A549 (cell line): ENCODE data around the gene PRICKLE4. TPM values are rescaled to one million over a fixed set of nuclear protein-coding genes. Genes with fewer than 3 reads are reported as not detected.

Experiments
- ATAC-seq, 2 experiments: fragments of 200-7000 bp in 1 of 2; fragments of >200 bp in 1 of 2; cut with Nextera tagmentation in 1 of 2; cut with Tn5 transposase in 1 of 2; 3 replicates each; pipeline versions ENCODE4 v1.8.0 to v1.9.1; 2018 to 2020; ENCODE audit warnings: mild to moderate bottlenecking in 1 of 2, moderate library complexity in 1 of 2
- CTCF ChIA-PET: fragments of 300-600 bp; sonication (Branson Sonifier 250); formaldehyde crosslinking; extraction: SDS; loops from one replicate; lab custom pipeline; 2021; ENCODE audit warnings: antibody characterized with exemption, inconsistent platforms; lab: Yijun Ruan, JAX
- POLR2A ChIA-PET: fragments of 350-600 bp; formaldehyde crosslinking; extraction: SDS; loops from one replicate; lab custom pipeline; 2021; ENCODE audit warnings: antibody characterized with exemption, inconsistent platforms; lab: Yijun Ruan, JAX
- DNase-seq, 2 experiments: peaks; one replicate each; pipeline versions ENCODE4 v3.0.0 to v3.0.0-alpha.2; 2011 to 2016; ENCODE audit warnings: low read depth in 1 of 2, low spot score in 1 of 2
- FAIRE-seq: peaks from 2 replicates; lab custom pipeline; 2011; peaks lifted over from hg19 to GRCh38; lab: Jason Lieb, UNC
- H3K27ac ChIP-seq, 2 experiments: fragments of >200 bp; sonication (Bioruptor Twin); formaldehyde crosslinking; 3 replicates each; pipeline ENCODE4 v1.5.1; 2016 to 2017
- H3K4me1 ChIP-seq: fragments of >200 bp; sonication (Bioruptor Twin); formaldehyde crosslinking; 3 replicates; pipeline ENCODE4 v1.6.1; 2016
- H3K4me2 ChIP-seq: fragments of >200 bp; sonication (Bioruptor Twin); formaldehyde crosslinking; 3 replicates; pipeline ENCODE4 v1.6.1; 2016
- H3K4me3 ChIP-seq: fragments of >200 bp; sonication (Bioruptor Twin); formaldehyde crosslinking; 3 replicates; pipeline ENCODE4 v1.5.1; 2016
- H3K9me3 ChIP-seq: fragments of >200 bp; sonication (Bioruptor Twin); formaldehyde crosslinking; 3 replicates; pipeline ENCODE4 v1.6.1; 2016
- BHLHE40 ChIP-seq: IDR thresholded peaks from 2 replicates; pipeline ENCODE4 v1.6.1; 2012; ENCODE audit warnings: low read depth, low read length, inconsistent platforms
- EHF ChIP-seq: fragments of 250-450 bp; sonication (Bioruptor Pico); IDR thresholded peaks from 2 replicates; pipeline ENCODE4 v1.5.0; 2020; ENCODE audit warnings: mild to moderate bottlenecking
- EHMT2 ChIP-seq: fragments of 200-600 bp; sonication (generic); IDR thresholded peaks from 2 replicates; pipeline ENCODE4 v1.6.1; 2016; ENCODE audit warnings: antibody characterized with exemption, low read depth, mild to moderate bottlenecking, moderate library complexity
- EP300 ChIP-seq, 2 experiments: fragments of >200 bp; sonication (Bioruptor Twin); formaldehyde crosslinking; IDR thresholded peaks; 2 replicates in 1 of 2; 3 replicates in 1 of 2; pipeline ENCODE4 v1.6.1; 2016 to 2017
- ESRRA ChIP-seq: fragments of 150-350 bp; IDR thresholded peaks from 2 replicates; pipeline ENCODE4 v1.6.1; 2014; ENCODE audit warnings: mild to moderate bottlenecking, low read length, borderline replicate concordance
- FOSB ChIP-seq: fragments of 250-450 bp; sonication (Bioruptor Pico); IDR thresholded peaks from 2 replicates; pipeline ENCODE4 v1.5.0; 2020; ENCODE audit warnings: mild to moderate bottlenecking, moderate library complexity
- FOXS1 ChIP-seq: fragments of 250-450 bp; sonication (Bioruptor Pico); IDR thresholded peaks from 2 replicates; pipeline ENCODE4 v1.5.0; 2020; ENCODE audit warnings: mild to moderate bottlenecking, moderate library complexity
- GATA3 ChIP-seq: IDR thresholded peaks from 2 replicates; pipeline ENCODE4 v1.6.1; 2012; ENCODE audit warnings: borderline replicate concordance
- HDAC2 ChIP-seq: fragments of 200-600 bp; sonication (generic); IDR thresholded peaks from 2 replicates; pipeline ENCODE4 v1.6.1; 2016
- HEYL ChIP-seq: fragments of 250-450 bp; sonication (Bioruptor Pico); IDR thresholded peaks from 2 replicates; pipeline ENCODE4 v1.8.0; 2021; ENCODE audit warnings: mild to moderate bottlenecking, moderate library complexity
- HOXB13 ChIP-seq: fragments of 250-450 bp; sonication (Bioruptor Pico); IDR thresholded peaks from 2 replicates; pipeline ENCODE4 v1.5.0; 2020; ENCODE audit warnings: low read depth, mild to moderate bottlenecking, moderate library complexity
- KDM1A ChIP-seq: fragments of 200-600 bp; sonication (generic); IDR thresholded peaks from 2 replicates; pipeline ENCODE4 v1.6.1; 2016; ENCODE audit warnings: low read depth, mild to moderate bottlenecking
- KDM5A ChIP-seq: fragments of 200-600 bp; sonication (generic); IDR thresholded peaks from 2 replicates; pipeline ENCODE4 v1.6.1; 2016; ENCODE audit warnings: antibody characterized with exemption, mild to moderate bottlenecking
- MAZ ChIP-seq: fragments of 150-350 bp; IDR thresholded peaks from 2 replicates; pipeline ENCODE4 v1.6.1; 2014; ENCODE audit warnings: antibody characterized with exemption, low read depth, low read length, borderline replicate concordance
- NPAS2 ChIP-seq: fragments of 250-450 bp; sonication (Bioruptor Pico); IDR thresholded peaks from 2 replicates; pipeline ENCODE4 v1.8.0; 2022; ENCODE audit warnings: mild to moderate bottlenecking, moderate library complexity, borderline replicate concordance
- NR3C1 ChIP-seq: fragments of >200 bp; sonication (Bioruptor Twin); formaldehyde crosslinking; IDR thresholded peaks from 3 replicates; pipeline ENCODE4 v1.6.1; 2017
- SMC3 ChIP-seq: fragments of >200 bp; sonication (Bioruptor Twin); formaldehyde crosslinking; IDR thresholded peaks from 3 replicates; pipeline ENCODE4 v1.6.1; 2018; ENCODE audit warnings: inconsistent platforms
- ZSCAN20 ChIP-seq: fragments of 250-450 bp; sonication (Bioruptor Pico); IDR thresholded peaks from 2 replicates; pipeline ENCODE4 v1.8.0; 2022; ENCODE audit warnings: mild to moderate bottlenecking, moderate library complexity
- WGBS: methylation state at CpG from one replicate; pipeline ENCODE4 v1.1.6; 2017; ENCODE audit errors: missing lambda C conversion rate; 5-methylcytosine and 5-hydroxymethylcytosine counted together
- polyA plus RNA-seq, 4 experiments: library from polyadenylated mRNA; depleted of rRNA in 3 of 4; stranded (reverse); fragments of >200 nt; fragmentation: RNase III in 1 of 4; extraction: RNeasy Plus Mini Kit Qiagen cat#74134 plus additional on column Dnase treatment in 1 of 4; gene quantifications; 2 replicates in 3 of 4; 3 replicates in 1 of 4; pipeline ENCODE4 v1.2.3, GENCODE V29; 2011 to 2017
- TF ChIP-seq, protein P1 (sequence below): fragments of 250-450 bp; sonication (Bioruptor Pico); IDR thresholded peaks from 2 replicates; pipeline ENCODE4 v1.5.0; 2021; ENCODE audit warnings: mild to moderate bottlenecking, moderate library complexity, borderline replicate concordance
- TF ChIP-seq, protein P2 (sequence below): fragments of >200 bp; sonication (Bioruptor Twin); formaldehyde crosslinking; IDR thresholded peaks from 3 replicates; pipeline ENCODE4 v1.6.1; 2016
- TF ChIP-seq, protein P3 (sequence below): IDR thresholded peaks from 2 replicates; pipeline ENCODE4 v1.6.1; 2012

The PRICKLE4 gene
- polyA plus RNA-seq, 2 of the 4 experiments (the other 2 are of a cell fraction) = 0.34 to 1.5 TPM

DNA sequence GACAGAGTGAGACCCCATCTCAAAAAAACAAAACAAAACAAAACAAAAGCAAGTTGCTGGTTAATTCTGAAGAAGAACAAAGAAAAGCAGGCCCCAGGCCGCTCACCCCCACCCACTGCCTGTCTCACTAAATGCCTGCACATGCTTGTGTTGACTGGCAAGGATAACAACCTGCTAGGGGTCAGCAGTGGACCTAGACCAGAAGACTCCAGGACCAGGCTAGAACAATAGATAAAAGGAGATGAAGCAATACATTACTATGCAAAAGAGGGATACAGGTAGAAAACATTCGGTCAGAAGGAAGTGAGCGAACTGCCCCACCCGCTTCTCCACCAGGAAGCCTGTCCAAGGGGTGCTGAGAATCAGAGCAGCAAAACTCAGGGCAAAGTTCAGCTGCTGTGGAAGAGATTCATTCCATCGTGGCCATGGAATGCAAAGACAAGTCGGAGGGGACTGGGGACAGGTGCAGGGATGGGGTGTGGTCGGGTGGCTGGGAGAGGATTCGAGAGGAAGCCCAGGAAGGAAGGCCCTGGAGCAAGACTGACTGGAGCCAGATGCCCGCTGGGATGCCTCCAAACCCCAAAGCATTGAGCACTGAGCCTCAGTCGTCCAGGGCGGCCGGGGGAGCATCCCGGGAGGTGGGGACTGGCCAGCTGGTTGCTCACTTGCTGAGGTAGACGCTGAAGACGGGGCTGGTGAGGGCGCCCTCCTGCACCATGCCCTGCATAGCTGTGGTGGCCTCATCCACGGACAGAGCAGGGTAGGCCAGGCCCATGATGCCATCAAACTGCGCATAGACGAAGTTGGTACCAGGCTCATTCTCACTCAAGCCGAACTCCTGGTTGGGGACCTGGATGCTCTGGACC is 38.7 kb upstream of the PRICKLE4 start:
- H3K4me2 ChIP-seq = peak overlapping the region; percentile 42
- POLR2A ChIA-PET = no interaction called here
- ATAC-seq (peak in 1 of 2 experiments; percentile 42; a peak in 3 of 6 replicates), FAIRE-seq (no peak), DNase-seq (peak in 1 of 2 experiments; percentile 35)
- 0 out of 6 replicates have a peak overlapping the region, but pooled peaks of 1 of the 2 experiments have one; percentile 30 for H3K27ac ChIP-seq
- CTCF ChIA-PET = interaction anchor here (1.3 to 1.6 kb wide), 4 partner anchors 36 to 58 kb away, joined by 3 to 11 read pairs (median 4); partner anchors contain the start of gene TOMM6
- H3K9me3 ChIP-seq = no peaks in the 10 kb centered on the region
- 74% methylated on average over 20 of the region's 20 CpGs for WGBS
- TF ChIP-seq HEYL (CRISPR knock-in tag) = no peak
- H3K4me3 ChIP-seq = no peak overlapping the region
- peaks cover 19% of the 10 kb centered on the region for H3K4me1 ChIP-seq

DNA sequence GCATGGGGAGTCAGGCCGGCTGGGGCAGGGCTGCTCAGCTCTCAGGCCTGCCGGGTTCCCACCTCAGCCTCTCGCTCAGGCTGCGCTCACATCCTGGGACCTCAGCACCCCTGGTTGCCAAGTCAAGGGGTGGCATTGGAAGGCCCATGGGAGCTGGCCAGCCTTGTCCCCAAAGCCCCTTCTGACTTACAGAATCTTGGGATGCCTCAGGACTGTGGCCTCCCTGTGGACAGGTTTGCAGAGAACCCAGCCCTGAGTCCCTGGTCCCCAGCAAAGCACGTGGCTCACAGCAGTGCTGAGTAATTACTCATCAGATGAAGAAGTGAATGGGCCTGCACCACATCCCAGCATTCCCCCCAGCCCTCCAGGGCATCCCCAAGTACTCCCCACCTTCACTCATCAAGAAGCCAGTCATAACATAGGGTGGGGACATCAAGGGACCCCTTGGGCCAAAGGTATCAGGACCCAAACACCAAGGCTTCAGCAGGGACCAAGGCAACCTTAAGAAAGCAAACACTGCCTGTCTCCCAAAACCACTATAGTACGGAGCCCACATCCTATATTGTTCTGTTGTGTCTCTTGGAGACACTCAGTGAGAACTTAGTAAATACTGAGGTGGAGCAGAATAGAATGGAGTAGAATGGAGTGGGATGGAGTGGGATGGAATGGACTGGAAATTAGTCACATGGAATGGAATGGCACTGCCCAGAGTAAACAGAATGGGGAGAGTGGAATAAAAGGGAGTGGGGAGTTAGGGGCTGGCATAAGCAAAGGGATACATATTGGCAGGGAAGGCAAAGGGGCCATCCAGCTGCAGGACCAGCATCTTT is 37.0 kb upstream of the PRICKLE4 start:
- WGBS = 89% methylated on average over 5 of the region's 6 CpGs
- Histone ChIP-seq H3K4me2 (no peak overlapping the region), H3K4me1 (peaks cover 19% of the 10 kb centered on the region)
- DNase-seq (no peak), ATAC-seq (no peak)
- TF ChIP-seq, protein P1, sequence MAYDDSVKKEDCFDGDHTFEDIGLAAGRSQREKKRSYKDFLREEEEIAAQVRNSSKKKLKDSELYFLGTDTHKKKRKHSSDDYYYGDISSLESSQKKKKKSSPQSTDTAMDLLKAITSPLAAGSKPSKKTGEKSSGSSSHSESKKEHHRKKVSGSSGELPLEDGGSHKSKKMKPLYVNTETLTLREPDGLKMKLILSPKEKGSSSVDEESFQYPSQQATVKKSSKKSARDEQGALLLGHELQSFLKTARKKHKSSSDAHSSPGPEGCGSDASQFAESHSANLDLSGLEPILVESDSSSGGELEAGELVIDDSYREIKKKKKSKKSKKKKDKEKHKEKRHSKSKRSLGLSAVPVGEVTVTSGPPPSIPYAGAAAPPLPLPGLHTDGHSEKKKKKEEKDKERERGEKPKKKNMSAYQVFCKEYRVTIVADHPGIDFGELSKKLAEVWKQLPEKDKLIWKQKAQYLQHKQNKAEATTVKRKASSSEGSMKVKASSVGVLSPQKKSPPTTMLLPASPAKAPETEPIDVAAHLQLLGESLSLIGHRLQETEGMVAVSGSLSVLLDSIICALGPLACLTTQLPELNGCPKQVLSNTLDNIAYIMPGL (CRISPR knock-in tag) = no peak
- TF ChIP-seq GATA3 (no peak), NPAS2 (no peak), FOSB (CRISPR knock-in tag) (no peak), SMC3 (no peak), FOXS1 (CRISPR knock-in tag) (no peak)
- TF ChIP-seq, all 56 proteins: peak for 0
- H3K4me3 ChIP-seq = no peak overlapping the region
- no peak overlapping the region for H3K27ac ChIP-seq
- no peak for FAIRE-seq
- H3K9me3 ChIP-seq = no peaks in the 10 kb centered on the region
- ChIA-PET CTCF (interaction anchor here (1.3 to 1.5 kb wide), 2 partner anchors 32 to 44 kb away, joined by 4 to 8 read pairs; partner anchors contain the start of gene TOMM6), POLR2A (no interaction called here)

DNA sequence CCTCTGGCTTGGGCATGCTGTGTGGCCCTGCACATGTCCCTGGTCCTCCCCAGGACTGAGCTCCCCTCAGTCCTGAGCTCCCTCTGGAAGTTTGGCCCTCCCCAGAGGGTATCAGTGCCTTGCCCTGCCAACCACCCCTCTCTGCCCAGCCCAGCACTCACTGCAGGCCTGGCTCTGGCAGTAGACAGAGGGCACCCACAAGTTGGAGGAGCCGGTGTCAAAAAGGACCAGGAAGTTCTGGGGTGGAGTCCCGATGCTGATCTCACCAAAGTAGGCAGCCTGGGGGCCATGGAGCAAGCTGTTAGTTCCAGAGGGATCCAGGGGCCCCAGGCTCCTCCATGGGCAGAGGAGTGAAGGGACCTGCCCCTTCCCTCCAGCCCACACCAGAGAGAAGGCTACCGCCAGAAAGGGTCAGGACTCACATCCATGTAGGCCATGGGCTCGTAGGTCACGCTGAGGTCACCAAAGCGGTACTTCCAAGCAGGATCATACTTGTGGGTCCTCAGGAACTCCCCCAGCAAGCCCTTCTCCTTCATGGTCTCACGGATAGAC is 36.3 kb upstream of the PRICKLE4 start:
- DNase-seq (no peak), FAIRE-seq (no peak)
- CTCF ChIA-PET = interaction anchor here (0.6 to 2.6 kb wide), 4 partner anchors 9 to 32 kb away, joined by 4 to 8 read pairs (median 6); partner anchors contain the start of gene TFEB

More for the DNA sequence above, 36.3 kb upstream of the PRICKLE4 start:
- no peak overlapping the region for H3K4me3 ChIP-seq
- no peak for ATAC-seq
- TF ChIP-seq, protein P2, sequence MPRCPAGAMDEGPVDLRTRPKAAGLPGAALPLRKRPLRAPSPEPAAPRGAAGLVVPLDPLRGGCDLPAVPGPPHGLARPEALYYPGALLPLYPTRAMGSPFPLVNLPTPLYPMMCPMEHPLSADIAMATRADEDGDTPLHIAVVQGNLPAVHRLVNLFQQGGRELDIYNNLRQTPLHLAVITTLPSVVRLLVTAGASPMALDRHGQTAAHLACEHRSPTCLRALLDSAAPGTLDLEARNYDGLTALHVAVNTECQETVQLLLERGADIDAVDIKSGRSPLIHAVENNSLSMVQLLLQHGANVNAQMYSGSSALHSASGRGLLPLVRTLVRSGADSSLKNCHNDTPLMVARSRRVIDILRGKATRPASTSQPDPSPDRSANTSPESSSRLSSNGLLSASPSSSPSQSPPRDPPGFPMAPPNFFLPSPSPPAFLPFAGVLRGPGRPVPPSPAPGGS = no peak
- TF ChIP-seq ZSCAN20 (CRISPR knock-in tag) = no peak
- no peak for TF ChIP-seq EP300 (IDR thresholded peaks at IDR 0.05)
- TF ChIP-seq NPAS2 = no peak
- no peak for TF ChIP-seq GATA3
- TF ChIP-seq HOXB13 (CRISPR knock-in tag) = no peak
- TF ChIP-seq EHF (CRISPR knock-in tag) = no peak
- TF ChIP-seq KDM5A = no peak
- TF ChIP-seq HDAC2 = no peak
- TF ChIP-seq BHLHE40 = no peak
- TF ChIP-seq EHMT2 = no peak
- no peak for TF ChIP-seq NR3C1
- TF ChIP-seq, protein P3, sequence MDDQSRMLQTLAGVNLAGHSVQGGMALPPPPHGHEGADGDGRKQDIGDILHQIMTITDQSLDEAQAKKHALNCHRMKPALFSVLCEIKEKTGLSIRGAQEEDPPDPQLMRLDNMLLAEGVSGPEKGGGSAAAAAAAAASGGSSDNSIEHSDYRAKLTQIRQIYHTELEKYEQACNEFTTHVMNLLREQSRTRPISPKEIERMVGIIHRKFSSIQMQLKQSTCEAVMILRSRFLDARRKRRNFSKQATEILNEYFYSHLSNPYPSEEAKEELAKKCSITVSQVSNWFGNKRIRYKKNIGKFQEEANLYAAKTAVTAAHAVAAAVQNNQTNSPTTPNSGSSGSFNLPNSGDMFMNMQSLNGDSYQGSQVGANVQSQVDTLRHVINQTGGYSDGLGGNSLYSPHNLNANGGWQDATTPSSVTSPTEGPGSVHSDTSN = no peak
- no peak for TF ChIP-seq SMC3
- no peak for TF ChIP-seq KDM1A
- TF ChIP-seq MAZ = no peak
- no peak for TF ChIP-seq ESRRA
- TF ChIP-seq, all 56 proteins: peak for 0
- 83% methylated on average over 6 of the region's 7 CpGs for WGBS
- Histone ChIP-seq H3K27ac (no peak overlapping the region), H3K4me1 (peaks cover 19% of the 10 kb centered on the region), H3K9me3 (no peaks in the 10 kb centered on the region), H3K4me2 (no peak overlapping the region)
- POLR2A ChIA-PET = no interaction called here
